Type B pancreatic cell (in vitro differentiated cells): ENCODE results near the gene SENP3. TPM values are rescaled to one million over a fixed set of nuclear protein-coding genes. Genes with fewer than 3 reads are reported as not detected.

Source experiments
- DNase-seq: peaks from one replicate; pipeline ENCODE4 v3.0.0; 2021; ENCODE audit warnings: mixed read lengths; ENCODE audit not compliant: unreplicated experiment; ENCODE audit errors: extremely low spot score
- H3K27ac Mint-ChIP-seq: 2 replicates; pipeline ENCODE4 v1.8.0; 2021; ENCODE audit warnings: mild to moderate bottlenecking, mixed read lengths
- H3K27me3 Mint-ChIP-seq: 2 replicates; pipeline ENCODE4 v1.8.0; 2021; ENCODE audit warnings: mixed read lengths
- H3K36me3 Mint-ChIP-seq: 2 replicates; pipeline ENCODE4 v1.8.0; 2021; ENCODE audit warnings: mixed read lengths
- H3K4me1 Mint-ChIP-seq: one replicate; pipeline ENCODE4 v1.8.0; 2021; ENCODE audit warnings: mixed read lengths; ENCODE audit not compliant: unreplicated experiment
- H3K4me3 Mint-ChIP-seq: 2 replicates; pipeline ENCODE4 v1.8.0; 2021; ENCODE audit warnings: mild to moderate bottlenecking, mixed read lengths
- H3K9me3 Mint-ChIP-seq: 2 replicates; pipeline ENCODE4 v1.8.0; 2021; ENCODE audit warnings: mixed read lengths
- CTCF ChIP-seq: fragments of 200-600 bp; sonication (generic); conservative IDR thresholded peaks from 2 replicates; pipeline ENCODE4 v1.5.0; 2021; ENCODE audit warnings: antibody characterized with exemption, mild to moderate bottlenecking
- total RNA-seq: library from RNA; stranded (reverse); gene quantifications from 2 replicates; pipeline ENCODE4 v1.2.1, GENCODE V29; 2021; ENCODE audit warnings: low replicate concordance

Gene SENP3
- total RNA-seq, 1 donor from 2014 or later = 52.7 TPM

GRCh38 chr17:7560172-7561027, 1.3 kb upstream of the SENP3 start:
- peak; percentile 74 for TF ChIP-seq CTCF
- Mint-ChIP-seq H3K36me3 (peaks cover 4% of the 10 kb centered on the region), H3K27me3 (no peaks in the 10 kb centered on the region), H3K9me3 (no peaks in the 10 kb centered on the region), H3K4me3 (peak overlapping the region; percentile 95), H3K27ac (peak overlapping the region; percentile 97), H3K4me1 (peaks cover 46% of the 10 kb centered on the region)
- no peak for DNase-seq

- Mint-ChIP-seq H3K4me3 (peak overlapping the region; percentile 95), H3K27me3 (no peaks in the 10 kb centered on the region), H3K9me3 (no peaks in the 10 kb centered on the region), H3K36me3 (peaks cover 4% of the 10 kb centered on the region), H3K4me1 (peaks cover 42% of the 10 kb centered on the region), H3K27ac (peak overlapping the region; percentile 97)
- DNase-seq = peak; percentile 91
- TF ChIP-seq CTCF = peak; percentile 78
These were observed 617 bp upstream of the SENP3 start for GRCh38 chr17:7561028-7561575.

- Mint-ChIP-seq H3K4me3 (peak overlapping the region; percentile 95), H3K9me3 (no peaks in the 10 kb centered on the region), H3K4me1 (peaks cover 42% of the 10 kb centered on the region), H3K27me3 (no peaks in the 10 kb centered on the region), H3K36me3 (peaks cover 4% of the 10 kb centered on the region), H3K27ac (peak overlapping the region; percentile 97)
- DNase-seq = no peak
- TF ChIP-seq CTCF = no peak
These were observed 488 bp downstream of the SENP3 start for GRCh38 chr17:7562208-7562605.

GRCh38 chr17:7563115-7563869, 1.6 kb downstream of the SENP3 start:
- Mint-ChIP-seq H3K27me3 (no peaks in the 10 kb centered on the region), H3K4me3 (peak overlapping the region; percentile 95), H3K4me1 (peaks cover 36% of the 10 kb centered on the region), H3K9me3 (no peaks in the 10 kb centered on the region), H3K36me3 (peaks cover 8% of the 10 kb centered on the region), H3K27ac (no peak overlapping the region)
- no peak for DNase-seq
- no peak for TF ChIP-seq CTCF

GRCh38 chr17:7569571-7569970, 7.9 kb downstream of the SENP3 start:
- Mint-ChIP-seq H3K9me3 (no peaks in the 10 kb centered on the region), H3K36me3 (peaks cover 25% of the 10 kb centered on the region), H3K4me1 (peaks cover 13% of the 10 kb centered on the region), H3K27me3 (peaks cover 6% of the 10 kb centered on the region), H3K27ac (no peak overlapping the region), H3K4me3 (no peak overlapping the region)
- TF ChIP-seq CTCF = no peak
- no peak for DNase-seq
